ENCODE measurements around the gene MTF1. TPM values are rescaled to one million over a fixed set of nuclear protein-coding genes. Genes with fewer than 3 reads are reported as not detected.
"Not testable (repeated sequence)": the region's sequence is repeated elsewhere in the genome, so short reads cannot be mapped to it uniquely, and the experiment has no call there.

Gene MTF1
- total RNA-seq = 4.1 and 4.3 TPM in 2 replicates

GRCh38 chr1:37859507-37860345 lies at the start of gene MTF1:
Gene MTF1 (minus strand): TSS chr1:37859592. CDS start chr1:37857658, 1,934 bp downstream.
- Histone ChIP-seq H3K4me3 (ENCODE audit: insufficient read depth, low read length) (peak within 1 kb of the TSS; percentile 99), H3K27ac (ENCODE audit: low read depth, low read length) (peak within 1 kb of the TSS; percentile 96), H3K79me2 (ENCODE audit: insufficient read depth, low read length) (peaks cover 37% of the 10 kb centered on the region), H3K36me3 (ENCODE audit: insufficient read depth, low read length) (peaks cover 36% of the 10 kb centered on the region), H4K20me1 (ENCODE audit: insufficient read depth, low read length) (peaks cover 8% of the 10 kb centered on the region), H3K4me1 (ENCODE audit: insufficient read depth, low read length) (peaks cover 9% of the 10 kb centered on the region), H3K4me2 (ENCODE audit: insufficient read depth, low read length) (peak within 1 kb of the TSS; percentile 96), H2AFZ (ENCODE audit: low read length) (peak within 1 kb of the TSS; percentile 89), H3K27me3 (ENCODE audit: insufficient read depth, low read length) (no peaks in the 10 kb centered on the region), H3K9me3 (ENCODE audit: low read depth, low read length) (no peaks in the 10 kb centered on the region)
- peak; percentile 98 for DNase-seq (ENCODE audit: insufficient read length, low spot score, missing footprints)
- peak; percentile 92 for TF ChIP-seq CTCF (IDR thresholded peaks at IDR 0.05; ENCODE audit: extremely low read depth, low read depth, low read length)

GRCh38 chr1:37908531-37908930 lies 49.1 kb upstream of the MTF1 start:
- not testable (repeated sequence) for H3K4me3 ChIP-seq (ENCODE audit: insufficient read depth, low read length); H2AFZ ChIP-seq (ENCODE audit: low read length); H3K79me2 ChIP-seq (ENCODE audit: insufficient read depth, low read length); H3K27ac ChIP-seq (ENCODE audit: low read depth, low read length); H4K20me1 ChIP-seq (ENCODE audit: insufficient read depth, low read length); H3K36me3 ChIP-seq (ENCODE audit: insufficient read depth, low read length); H3K9me3 ChIP-seq (ENCODE audit: low read depth, low read length); H3K4me2 ChIP-seq (ENCODE audit: insufficient read depth, low read length); H3K27me3 ChIP-seq (ENCODE audit: insufficient read depth, low read length); H3K4me1 ChIP-seq (ENCODE audit: insufficient read depth, low read length); DNase-seq (ENCODE audit: insufficient read length, low spot score, missing footprints)

GRCh38 chr1:37907416-37908125 lies 48.2 kb upstream of the MTF1 start:
- not testable (repeated sequence) for H3K27me3 ChIP-seq (ENCODE audit: insufficient read depth, low read length); H3K4me3 ChIP-seq (ENCODE audit: insufficient read depth, low read length); H2AFZ ChIP-seq (ENCODE audit: low read length); H3K4me2 ChIP-seq (ENCODE audit: insufficient read depth, low read length); DNase-seq (ENCODE audit: insufficient read length, low spot score, missing footprints); H3K79me2 ChIP-seq (ENCODE audit: insufficient read depth, low read length); H3K9me3 ChIP-seq (ENCODE audit: low read depth, low read length); H3K4me1 ChIP-seq (ENCODE audit: insufficient read depth, low read length); H3K27ac ChIP-seq (ENCODE audit: low read depth, low read length); H4K20me1 ChIP-seq (ENCODE audit: insufficient read depth, low read length); H3K36me3 ChIP-seq (ENCODE audit: insufficient read depth, low read length)

- not testable (repeated sequence) for H3K9me3 ChIP-seq (ENCODE audit: low read depth, low read length); H3K4me2 ChIP-seq (ENCODE audit: insufficient read depth, low read length); H3K27ac ChIP-seq (ENCODE audit: low read depth, low read length); H3K4me3 ChIP-seq (ENCODE audit: insufficient read depth, low read length); H4K20me1 ChIP-seq (ENCODE audit: insufficient read depth, low read length); H3K27me3 ChIP-seq (ENCODE audit: insufficient read depth, low read length); H2AFZ ChIP-seq (ENCODE audit: low read length); H3K4me1 ChIP-seq (ENCODE audit: insufficient read depth, low read length); H3K36me3 ChIP-seq (ENCODE audit: insufficient read depth, low read length); DNase-seq (ENCODE audit: insufficient read length, low spot score, missing footprints); H3K79me2 ChIP-seq (ENCODE audit: insufficient read depth, low read length)
Observed at GRCh38 chr1:37906591-37906990, 47.2 kb upstream of the MTF1 start.

GRCh38 chr1:37905727-37906126 lies 46.3 kb upstream of the MTF1 start:
- TF ChIP-seq CTCF (IDR thresholded peaks at IDR 0.05; ENCODE audit: extremely low read depth, low read depth, low read length) = no peak
- no peak for DNase-seq (ENCODE audit: insufficient read length, low spot score, missing footprints)
- Histone ChIP-seq H3K36me3 (ENCODE audit: insufficient read depth, low read length) (peaks cover 2% of the 10 kb centered on the region), H4K20me1 (ENCODE audit: insufficient read depth, low read length) (no peaks in the 10 kb centered on the region), H3K4me3 (ENCODE audit: insufficient read depth, low read length) (no peak overlapping the region), H3K4me2 (ENCODE audit: insufficient read depth, low read length) (no peak overlapping the region), H3K4me1 (ENCODE audit: insufficient read depth, low read length) (peaks cover 4% of the 10 kb centered on the region), H2AFZ (ENCODE audit: low read length) (no peak overlapping the region), H3K9me3 (ENCODE audit: low read depth, low read length) (no peaks in the 10 kb centered on the region), H3K27ac (ENCODE audit: low read depth, low read length) (no peak overlapping the region), H3K79me2 (ENCODE audit: insufficient read depth, low read length) (no peaks in the 10 kb centered on the region), H3K27me3 (ENCODE audit: insufficient read depth, low read length) (no peaks in the 10 kb centered on the region)

GRCh38 chr1:37903921-37904320 lies 44.5 kb upstream of the MTF1 start:
- not testable (repeated sequence) for H3K9me3 ChIP-seq (ENCODE audit: low read depth, low read length); H3K4me3 ChIP-seq (ENCODE audit: insufficient read depth, low read length); H3K36me3 ChIP-seq (ENCODE audit: insufficient read depth, low read length); H2AFZ ChIP-seq (ENCODE audit: low read length); H3K4me1 ChIP-seq (ENCODE audit: insufficient read depth, low read length); DNase-seq (ENCODE audit: insufficient read length, low spot score, missing footprints); H3K4me2 ChIP-seq (ENCODE audit: insufficient read depth, low read length); H3K27ac ChIP-seq (ENCODE audit: low read depth, low read length); H3K79me2 ChIP-seq (ENCODE audit: insufficient read depth, low read length); H4K20me1 ChIP-seq (ENCODE audit: insufficient read depth, low read length); H3K27me3 ChIP-seq (ENCODE audit: insufficient read depth, low read length)
